ENCODE results near the gene KIAA0513.

Gene KIAA0513

DNA sequence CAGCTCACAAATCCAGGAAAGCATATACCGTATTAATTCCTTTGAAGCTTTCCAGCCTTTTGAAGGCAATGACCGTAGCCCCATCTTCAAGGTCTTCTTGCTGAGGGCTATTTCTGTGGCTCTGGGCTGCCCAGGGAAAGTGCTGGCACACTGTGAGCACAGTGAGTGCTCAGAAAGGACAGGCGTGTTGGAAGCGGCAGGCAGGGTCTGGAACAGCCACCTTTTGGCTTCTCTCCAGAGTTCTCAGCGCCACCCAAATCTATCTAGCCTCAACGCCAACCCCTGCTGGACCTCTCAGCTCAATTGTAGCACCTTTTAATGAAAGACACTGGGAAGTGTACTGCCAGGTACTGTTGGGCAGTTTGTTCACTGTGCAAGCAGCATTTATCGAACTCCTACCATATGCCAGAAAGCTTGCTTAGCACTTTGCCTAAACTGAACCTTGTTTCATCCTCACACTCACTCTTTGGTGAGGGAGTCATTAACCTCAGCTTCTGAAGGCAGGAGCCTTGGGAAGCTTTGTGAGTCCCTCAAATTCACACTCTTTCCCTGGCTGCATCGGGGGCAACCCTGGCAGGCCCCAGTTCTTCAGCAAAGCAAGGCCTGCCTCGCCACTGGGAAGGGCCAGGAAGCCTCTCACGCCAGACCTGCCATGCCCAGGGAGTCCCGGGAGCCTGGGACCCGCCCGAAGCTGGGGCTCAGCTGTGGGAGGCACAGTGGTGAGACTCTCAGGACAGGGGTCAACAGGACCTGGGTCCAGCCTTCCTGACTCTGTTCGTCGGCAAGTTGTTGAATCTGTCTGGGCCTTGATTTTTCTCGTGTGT lies 98.2 kb downstream of the KIAA0513 start:
- TF ChIP-seq, protein P1, sequence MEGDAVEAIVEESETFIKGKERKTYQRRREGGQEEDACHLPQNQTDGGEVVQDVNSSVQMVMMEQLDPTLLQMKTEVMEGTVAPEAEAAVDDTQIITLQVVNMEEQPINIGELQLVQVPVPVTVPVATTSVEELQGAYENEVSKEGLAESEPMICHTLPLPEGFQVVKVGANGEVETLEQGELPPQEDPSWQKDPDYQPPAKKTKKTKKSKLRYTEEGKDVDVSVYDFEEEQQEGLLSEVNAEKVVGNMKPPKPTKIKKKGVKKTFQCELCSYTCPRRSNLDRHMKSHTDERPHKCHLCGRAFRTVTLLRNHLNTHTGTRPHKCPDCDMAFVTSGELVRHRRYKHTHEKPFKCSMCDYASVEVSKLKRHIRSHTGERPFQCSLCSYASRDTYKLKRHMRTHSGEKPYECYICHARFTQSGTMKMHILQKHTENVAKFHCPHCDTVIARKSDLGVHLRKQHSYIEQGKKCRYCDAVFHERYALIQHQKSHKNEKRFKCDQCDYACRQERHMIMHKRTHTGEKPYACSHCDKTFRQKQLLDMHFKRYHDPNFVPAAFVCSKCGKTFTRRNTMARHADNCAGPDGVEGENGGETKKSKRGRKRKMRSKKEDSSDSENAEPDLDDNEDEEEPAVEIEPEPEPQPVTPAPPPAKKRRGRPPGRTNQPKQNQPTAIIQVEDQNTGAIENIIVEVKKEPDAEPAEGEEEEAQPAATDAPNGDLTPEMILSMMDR (IDR thresholded peaks at IDR 0.05; ENCODE audit: control insufficient read depth, extremely low read depth, insufficient read depth) = no peak
- DNase-seq (ENCODE audit: low read depth) = no peak

DNA sequence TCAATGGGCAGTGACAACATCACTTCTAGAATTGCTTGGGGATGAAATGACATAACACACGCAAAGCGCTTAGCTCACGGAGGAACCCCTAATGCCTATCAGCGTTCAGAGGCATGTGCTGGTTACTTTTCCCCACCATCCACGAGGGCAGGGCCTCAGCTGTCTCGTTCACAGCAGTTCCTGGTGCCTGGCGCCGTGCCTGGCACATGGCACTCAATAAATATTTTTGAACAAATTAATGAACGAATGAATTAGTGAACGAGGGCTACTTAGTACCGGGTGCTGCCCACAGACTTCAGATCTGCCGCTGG lies 98.8 kb downstream of the KIAA0513 start:
- DNase-seq (ENCODE audit: low read depth) = no peak
- TF ChIP-seq, protein P1 (IDR thresholded peaks at IDR 0.05; ENCODE audit: control insufficient read depth, extremely low read depth, insufficient read depth) = no peak
- H3K4me3 ChIP-seq (ENCODE audit: low read depth, low read length) = no peak overlapping the region

More for the DNA sequence above, 98.2 kb downstream of the KIAA0513 start:
- no peak overlapping the region for H3K4me3 ChIP-seq (ENCODE audit: low read depth, low read length)

DNA sequence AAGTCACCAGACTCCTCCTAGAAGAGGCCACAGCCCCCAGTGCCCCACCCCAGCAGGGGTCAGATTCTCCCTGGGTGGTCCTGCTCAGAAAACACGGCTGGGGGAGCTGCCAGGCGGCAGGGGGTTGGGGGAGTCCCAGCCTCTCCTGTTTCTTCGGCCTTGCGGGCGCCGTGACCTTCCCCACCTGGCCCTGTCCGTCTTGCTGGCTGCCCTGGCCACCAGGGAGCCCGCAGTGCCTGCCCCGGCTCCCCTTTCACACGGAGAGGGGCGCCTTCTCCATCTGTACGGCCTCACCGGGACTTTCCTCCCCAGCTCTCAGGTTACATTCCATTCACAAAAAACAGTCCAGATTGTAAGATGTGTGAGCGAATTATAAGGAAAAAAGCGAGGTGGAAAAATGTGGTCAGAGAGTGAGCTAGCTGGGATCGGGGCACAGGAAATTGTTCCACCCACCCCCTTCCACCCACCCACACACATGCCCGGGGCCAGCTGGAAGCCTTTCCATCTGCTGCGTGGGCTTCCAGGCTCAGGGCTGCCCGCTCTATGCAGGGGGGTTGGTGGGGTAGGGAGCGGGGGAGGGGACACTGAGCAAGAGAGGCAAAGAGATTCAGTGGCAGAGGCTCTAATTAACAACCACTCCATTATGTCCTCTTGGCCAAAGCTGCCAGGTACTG lies 99.2 kb downstream of the KIAA0513 start:
- TF ChIP-seq, protein P1 (IDR thresholded peaks at IDR 0.05; ENCODE audit: control insufficient read depth, extremely low read depth, insufficient read depth) = no peak
- DNase-seq (ENCODE audit: low read depth) = no peak
- H3K4me3 ChIP-seq (ENCODE audit: low read depth, low read length) = no peak overlapping the region

DNA sequence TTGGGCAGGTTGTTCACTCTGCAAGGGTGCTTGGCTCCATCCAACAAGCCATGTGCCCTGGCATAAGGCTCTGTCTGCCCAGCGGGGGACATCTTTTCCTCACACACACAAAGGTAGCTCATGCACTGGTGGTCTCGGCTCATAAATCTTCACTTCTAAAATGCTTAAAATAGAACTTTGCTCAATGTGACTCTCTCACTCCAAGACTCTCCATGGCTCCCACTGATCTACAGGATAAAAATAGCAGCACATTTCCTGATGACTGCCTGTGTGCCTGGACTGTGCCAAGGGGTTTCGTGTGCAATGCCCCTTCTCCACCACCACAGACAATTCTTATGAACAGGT lies 99.8 kb downstream of the KIAA0513 start:
- no peak for DNase-seq (ENCODE audit: low read depth)
- no peak overlapping the region for H3K4me3 ChIP-seq (ENCODE audit: low read depth, low read length)

DNA sequence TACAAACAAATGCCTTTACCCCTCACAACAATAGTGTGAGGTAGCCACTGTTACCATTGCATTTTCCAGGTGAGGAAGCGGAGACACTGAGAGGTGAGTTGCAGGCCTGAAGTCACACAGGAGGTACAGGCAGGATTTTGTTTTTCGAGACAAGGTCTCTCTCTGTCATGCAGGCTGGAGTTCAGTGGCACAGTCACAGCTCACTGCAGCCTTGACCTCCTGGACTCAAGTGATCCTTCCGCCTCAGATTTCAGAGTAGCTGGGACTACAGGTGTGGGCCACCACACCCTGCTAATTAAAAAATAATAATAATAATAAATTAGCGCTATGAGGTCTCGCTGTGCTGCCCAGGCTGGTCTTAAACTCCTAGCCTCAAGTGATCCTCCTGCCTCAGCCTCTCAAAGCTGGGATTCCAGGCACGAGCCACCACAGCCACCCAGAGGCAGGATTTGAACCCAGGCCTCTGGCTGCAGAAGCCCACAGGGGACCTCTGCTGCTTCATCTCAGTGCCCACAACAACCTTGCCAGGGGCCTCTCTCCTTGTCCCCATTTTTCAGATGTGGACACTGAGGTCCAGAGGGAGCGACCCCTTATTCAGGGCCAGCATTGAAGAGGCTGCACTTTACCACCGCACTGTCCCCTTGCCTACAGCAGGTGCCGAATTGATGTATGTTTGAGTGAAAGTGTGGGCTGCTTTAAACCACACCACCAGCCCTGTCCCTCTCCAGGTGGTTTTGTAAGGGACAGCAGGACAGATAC lies 100.7 kb downstream of the KIAA0513 start:
- DNase-seq (ENCODE audit: low read depth) = no peak
- TF ChIP-seq, protein P1 (IDR thresholded peaks at IDR 0.05; ENCODE audit: control insufficient read depth, extremely low read depth, insufficient read depth) = no peak

More for the DNA sequence above, 99.8 kb downstream of the KIAA0513 start:
- TF ChIP-seq, protein P1 (IDR thresholded peaks at IDR 0.05; ENCODE audit: control insufficient read depth, extremely low read depth, insufficient read depth) = no peak

DNA sequence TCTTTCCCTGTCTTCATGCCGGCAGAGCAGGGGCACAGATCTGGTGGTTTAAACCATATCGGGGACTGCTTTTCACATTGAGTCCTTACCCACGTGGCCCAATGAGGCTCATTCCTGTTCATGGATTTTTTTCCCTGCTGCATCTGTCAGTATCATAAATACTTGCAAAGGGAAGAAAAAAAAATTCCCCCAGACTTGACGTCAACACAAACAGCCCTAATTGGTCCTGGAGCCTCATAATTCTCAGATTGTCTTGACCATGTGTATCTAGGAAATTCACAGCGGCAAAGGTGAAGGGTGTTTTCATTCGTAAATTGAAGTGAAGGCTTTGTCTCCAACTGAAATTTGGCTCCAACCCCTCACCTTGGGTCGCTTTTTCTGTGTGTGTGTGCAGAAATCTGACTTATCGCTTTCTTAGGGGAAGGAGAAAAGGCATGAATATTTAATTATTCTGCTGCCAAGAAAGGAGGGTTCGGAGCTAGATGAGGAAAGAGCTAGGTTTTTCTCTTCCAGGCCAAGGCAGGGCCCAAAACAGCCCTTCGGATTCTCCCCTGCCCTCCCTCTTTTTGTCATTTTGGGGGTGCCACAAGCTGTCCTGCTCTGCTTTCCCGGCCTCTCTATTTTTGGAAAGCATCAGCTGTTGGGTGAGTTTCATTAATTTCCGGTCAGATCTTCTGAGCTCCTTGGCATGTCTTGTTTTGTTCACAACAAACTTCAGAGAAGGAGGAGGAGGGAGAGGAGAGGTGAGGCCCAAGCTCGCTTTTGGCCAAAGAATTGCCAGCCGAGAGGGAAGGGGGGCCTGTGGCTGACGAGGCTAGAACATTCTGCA lies 102.5 kb downstream of the KIAA0513 start:
- no peak overlapping the region for H3K4me3 ChIP-seq (ENCODE audit: low read depth, low read length)
- TF ChIP-seq, protein P1 (IDR thresholded peaks at IDR 0.05; ENCODE audit: control insufficient read depth, extremely low read depth, insufficient read depth) = no peak
- DNase-seq (ENCODE audit: low read depth) = no peak

More for the DNA sequence above, 100.7 kb downstream of the KIAA0513 start:
- no peak overlapping the region for H3K4me3 ChIP-seq (ENCODE audit: low read depth, low read length)

Measured in LNCaP clone FGC (cell line).